ENCODE data around the gene CD180.
A peak's percentile ranks its signal among the peaks of the same experiment; 100 is the strongest.

The CD180 gene

DNA sequence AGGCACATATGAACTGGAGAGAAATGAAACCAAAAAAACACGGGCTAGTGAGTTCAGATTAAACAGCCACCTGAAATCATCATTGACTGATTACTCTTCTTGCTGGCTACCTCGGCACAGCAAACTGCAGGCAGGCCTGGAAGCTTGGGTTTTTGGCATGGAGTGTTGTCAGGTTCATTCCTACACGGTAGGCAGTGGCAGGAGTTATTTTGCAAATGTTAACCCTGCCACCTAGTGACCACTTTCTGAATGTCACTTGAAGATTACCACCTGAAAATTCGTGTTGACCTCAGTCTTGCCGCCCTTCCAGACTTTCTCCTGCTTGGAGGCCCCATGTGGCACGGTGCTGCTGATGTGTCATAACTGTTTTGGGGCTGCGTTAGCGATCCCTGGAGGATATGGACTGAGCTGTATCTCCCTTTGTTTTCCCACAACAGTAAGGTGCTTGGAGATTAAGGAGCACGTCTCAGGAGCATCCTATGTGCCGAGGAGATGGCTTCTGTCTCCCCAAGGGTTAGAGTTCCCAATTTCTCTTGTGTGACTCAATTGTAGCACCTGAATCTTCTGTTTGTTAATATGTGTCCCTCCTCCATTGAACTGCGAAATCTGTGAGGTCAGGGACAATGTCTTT, 12.7 kb upstream of the CD180 start:
- DNase-seq = peak; percentile 65

DNA sequence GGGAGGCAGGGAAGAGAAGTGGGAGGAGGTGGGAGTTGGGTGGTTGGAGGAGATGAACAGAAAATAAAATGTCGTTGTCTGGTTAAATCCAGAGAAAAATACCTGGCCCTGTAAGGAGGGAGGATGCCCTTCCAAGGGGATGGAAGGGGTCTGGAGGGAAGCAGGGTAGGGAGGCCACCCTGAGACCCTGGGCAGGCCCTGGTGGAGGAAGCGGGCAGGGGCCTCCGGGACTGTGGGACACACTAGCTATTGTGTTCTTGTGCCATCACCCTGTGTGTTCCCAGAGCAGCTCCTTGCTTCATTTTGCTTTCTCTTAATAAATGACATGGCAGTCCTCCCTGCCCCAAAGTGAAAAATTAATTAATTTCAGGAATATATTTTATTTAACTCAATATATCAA, 11.8 kb upstream of the CD180 start:
- no peak for DNase-seq

GRCh38 chr5:67206929-67207328, 10.3 kb upstream of the CD180 start:
- DNase-seq = peak; percentile 90

- no peak for DNase-seq
These were observed 9.9 kb upstream of the CD180 start for GRCh38 chr5:67206461-67206860.

DNA sequence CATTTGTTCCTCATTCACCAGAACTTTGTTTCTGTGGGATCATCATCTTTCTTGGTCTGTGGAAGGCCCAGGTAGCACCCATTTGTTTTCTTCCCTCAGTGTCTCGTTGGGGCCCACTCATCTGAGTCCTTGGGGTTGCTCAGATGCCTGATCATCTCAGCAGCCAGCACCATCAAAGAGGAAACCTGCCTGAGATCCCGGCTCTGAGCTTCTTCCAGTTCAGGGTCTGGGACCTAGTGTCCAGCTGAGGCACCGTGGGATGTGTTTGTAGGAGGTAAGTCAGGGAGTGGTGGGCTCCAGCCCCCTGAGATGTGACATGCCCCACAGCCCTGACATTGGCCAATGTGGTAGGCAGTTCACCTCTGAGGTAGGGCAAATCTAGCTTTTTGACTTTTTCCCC, 9.4 kb upstream of the CD180 start:
- no peak for DNase-seq

- DNase-seq = no peak
These were observed 8.2 kb upstream of the CD180 start for GRCh38 chr5:67204821-67205220.

GRCh38 chr5:67203701-67204074, 7.1 kb upstream of the CD180 start:
- DNase-seq = no peak

GRCh38 chr5:67202828-67203227, 6.2 kb upstream of the CD180 start:
- no peak for DNase-seq

GRCh38 chr5:67201897-67202549, 5.4 kb upstream of the CD180 start:
- DNase-seq = no peak

DNA sequence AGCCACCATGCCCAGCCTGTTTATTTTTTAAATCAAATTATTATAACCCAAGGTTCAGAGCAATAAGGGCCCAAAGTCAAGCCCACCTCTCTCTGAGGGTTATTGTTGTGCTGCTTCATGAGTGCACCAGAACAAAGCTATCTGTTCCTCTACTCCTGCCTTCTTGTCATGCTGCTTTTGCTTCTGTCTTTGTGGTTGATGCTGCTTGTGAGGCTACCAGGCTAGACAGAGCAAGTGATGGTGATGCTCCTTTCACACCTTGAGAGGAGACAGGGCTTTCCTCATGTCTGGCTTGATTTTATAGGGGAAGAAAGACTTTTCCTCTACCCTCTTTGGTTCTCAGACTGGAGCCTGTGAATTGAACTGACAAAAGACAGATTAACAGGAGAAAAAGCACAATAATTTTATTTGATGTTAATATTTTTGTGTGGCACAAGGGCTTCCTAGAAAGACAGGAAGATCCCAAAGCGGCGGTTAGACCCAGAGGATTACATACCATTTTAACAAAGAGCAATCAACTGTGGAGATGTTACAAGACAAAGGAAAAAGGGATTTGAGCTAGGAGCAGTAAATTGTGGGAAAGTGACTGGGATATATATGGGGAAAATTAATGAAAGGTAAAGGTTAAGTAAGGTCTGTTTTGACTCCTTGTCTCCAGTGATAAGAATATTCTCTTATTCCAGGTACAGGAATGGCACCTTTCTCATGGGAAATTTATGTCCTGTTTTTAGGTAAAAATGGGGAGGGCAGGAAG, 4.4 kb upstream of the CD180 start:
- DNase-seq = no peak

DNA sequence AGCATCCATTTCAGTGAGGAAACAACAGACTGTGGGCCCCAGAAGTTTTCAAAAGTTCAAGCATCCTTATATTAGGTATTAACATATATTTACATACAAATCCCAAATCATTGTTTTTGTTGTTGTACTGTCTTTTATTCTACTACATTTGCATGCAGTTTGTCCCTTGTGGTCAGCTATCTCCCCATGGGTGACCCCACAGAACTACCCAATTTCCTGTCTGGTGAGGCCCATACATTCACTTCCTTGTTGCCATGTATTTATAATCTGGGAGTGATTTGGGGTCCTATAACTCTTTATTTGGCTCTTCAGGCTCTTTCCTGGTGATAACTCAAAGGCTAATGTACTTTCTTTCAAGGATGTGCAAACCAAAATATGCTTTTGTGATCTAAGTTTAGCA, 3.3 kb upstream of the CD180 start:
- DNase-seq = no peak

- DNase-seq = no peak
These were observed 2.3 kb upstream of the CD180 start for GRCh38 chr5:67198917-67199316.

GRCh38 chr5:67197536-67197935, 937 bp upstream of the CD180 start:
- no peak for DNase-seq

DNA sequence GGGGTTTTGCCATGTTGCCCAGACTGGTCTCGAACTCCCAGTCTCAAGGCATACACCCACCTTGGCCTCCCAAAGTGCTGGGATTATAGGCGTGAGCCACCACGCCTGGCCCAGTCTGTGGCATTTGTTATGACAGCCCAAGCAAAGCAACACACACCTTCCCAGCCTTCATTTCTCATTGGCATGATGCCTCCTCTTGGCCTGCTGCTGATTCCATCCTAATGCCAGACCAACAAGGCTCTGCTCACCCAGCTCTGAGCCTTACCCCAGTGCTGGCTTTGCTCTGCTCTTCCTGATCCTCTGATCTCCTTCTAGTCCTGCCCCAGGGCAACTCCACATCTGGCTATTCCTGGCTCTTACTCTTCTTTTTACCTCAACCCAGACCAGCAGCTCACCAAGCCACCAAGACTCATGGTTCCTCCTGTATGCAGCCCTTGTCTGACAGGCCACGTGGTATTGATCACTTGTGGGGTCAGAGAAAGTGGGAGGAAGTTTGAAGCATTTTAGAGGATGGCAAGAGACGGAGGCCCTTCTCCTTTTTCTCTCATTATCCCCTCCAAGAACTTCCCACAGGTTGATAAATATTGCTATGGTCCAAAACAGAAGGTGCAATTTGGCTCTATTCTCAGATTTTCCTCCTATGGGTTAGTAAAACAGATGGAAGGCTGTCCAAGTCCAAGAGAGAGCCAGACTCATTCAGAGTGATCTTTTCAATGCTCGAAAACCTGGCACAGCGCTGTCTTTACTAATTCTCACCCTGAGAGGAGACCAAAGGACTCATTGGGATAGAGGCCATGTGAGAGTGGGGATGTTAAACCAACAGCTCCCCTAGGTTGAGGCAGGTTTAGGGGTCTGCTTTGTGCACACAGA, 958 bp downstream of the CD180 start:
- DNase-seq = no peak

- no peak for DNase-seq
These were observed 2.4 kb downstream of the CD180 start for GRCh38 chr5:67194166-67194565.

DNA sequence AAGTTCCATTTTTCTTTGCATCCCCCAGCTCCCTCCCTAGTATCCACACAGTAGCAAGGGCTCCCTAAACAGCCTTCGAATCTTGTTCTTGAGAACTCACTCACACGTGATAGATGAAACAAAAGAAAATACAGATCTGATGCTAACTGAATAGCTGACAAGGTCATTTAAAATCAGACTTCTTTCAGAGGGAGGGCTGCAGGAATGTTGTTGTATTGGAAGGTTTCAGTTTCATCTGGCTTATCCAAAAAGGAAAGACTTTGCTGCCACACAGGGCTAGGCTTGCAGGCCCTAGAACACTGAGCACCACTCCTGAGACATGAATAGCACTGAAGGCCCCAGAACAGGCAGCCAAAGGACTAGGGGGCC, 3.2 kb downstream of the CD180 start:
- DNase-seq = no peak

- DNase-seq = no peak
These were observed 3.7 kb downstream of the CD180 start for GRCh38 chr5:67192719-67193438.

DNA sequence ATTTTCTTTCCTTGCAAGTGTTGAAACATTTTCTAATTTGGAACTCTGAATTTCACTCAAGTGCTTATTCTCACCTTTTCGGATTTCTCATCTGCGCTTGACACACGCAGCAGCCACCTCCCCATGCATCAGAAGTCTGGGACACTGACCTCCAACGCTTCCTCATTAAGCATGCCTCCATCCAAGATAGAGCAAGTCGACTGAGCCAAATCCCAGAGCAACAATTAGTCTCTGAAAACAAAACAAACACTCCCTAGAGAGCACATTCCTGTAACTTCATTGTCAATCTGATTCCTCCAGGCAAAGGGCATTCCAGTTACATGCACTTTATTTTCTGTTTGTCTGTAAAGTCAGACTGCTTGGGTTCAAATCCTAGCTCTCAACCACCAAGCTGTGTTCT, 5.7 kb downstream of the CD180 start:
- no peak for DNase-seq

GRCh38 chr5:67190410-67190809, 6.2 kb downstream of the CD180 start:
- DNase-seq = no peak

DNA sequence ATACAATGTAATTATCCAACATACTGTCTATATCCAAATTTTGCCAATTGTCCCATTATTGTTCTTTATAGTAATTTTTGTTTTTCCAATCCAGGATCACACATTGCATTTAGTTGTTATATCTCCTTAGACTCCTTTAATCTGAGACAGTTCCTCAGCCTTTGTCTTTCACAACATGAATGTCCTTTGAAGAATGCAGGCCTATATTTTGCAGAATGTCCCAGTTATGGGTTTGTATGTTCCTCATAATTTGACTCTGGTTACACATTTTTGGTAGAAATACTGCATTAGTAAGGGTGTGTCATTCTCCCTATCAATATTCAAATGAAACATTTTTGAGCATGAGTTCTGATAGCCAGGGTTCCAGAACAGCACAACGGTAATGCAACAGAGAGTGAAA, 6.7 kb downstream of the CD180 start:
- DNase-seq = no peak

GRCh38 chr5:67189079-67189354, 7.6 kb downstream of the CD180 start:
- DNase-seq = no peak

GRCh38 chr5:67188274-67189078, 8.1 kb downstream of the CD180 start:
- DNase-seq = no peak
